Activated naive CD8-positive, alpha-beta T cell (primary cell): Measurements from ENCODE around the gene WIF1.
A peak's percentile ranks its signal among the peaks of the same experiment; 100 is the strongest.

Experiments
- H3K27ac Mint-ChIP-seq: one replicate; pipeline ENCODE4 v1.8.0; 2021; ENCODE audit warnings: mixed read lengths
- H3K27me3 Mint-ChIP-seq: one replicate; pipeline ENCODE4 v1.8.0; 2021; ENCODE audit warnings: mixed read lengths
- H3K36me3 Mint-ChIP-seq: one replicate; pipeline ENCODE4 v1.8.0; 2021; ENCODE audit warnings: mixed read lengths
- H3K4me1 Mint-ChIP-seq: one replicate; pipeline ENCODE4 v1.8.0; 2021; ENCODE audit warnings: low read depth, mixed read lengths
- H3K4me3 Mint-ChIP-seq: one replicate; pipeline ENCODE4 v1.8.0; 2021; ENCODE audit warnings: mild to moderate bottlenecking, mixed read lengths
- H3K9me3 Mint-ChIP-seq: one replicate; pipeline ENCODE4 v1.8.0; 2021; ENCODE audit warnings: low read depth, mixed read lengths

Gene WIF1

GRCh38 chr12:65140738-65141137, 19.6 kb upstream of the WIF1 start:
- Mint-ChIP-seq H3K36me3 (no peaks in the 10 kb centered on the region), H3K4me1 (no peaks in the 10 kb centered on the region), H3K4me3 (no peak overlapping the region), H3K9me3 (peaks cover 8% of the 10 kb centered on the region), H3K27me3 (peaks cover 11% of the 10 kb centered on the region), H3K27ac (no peak overlapping the region)

GRCh38 chr12:65139389-65139788, 18.3 kb upstream of the WIF1 start:
- Mint-ChIP-seq H3K27me3 (peaks cover 11% of the 10 kb centered on the region), H3K9me3 (peaks cover 8% of the 10 kb centered on the region), H3K4me1 (no peaks in the 10 kb centered on the region), H3K4me3 (no peak overlapping the region), H3K27ac (no peak overlapping the region), H3K36me3 (no peaks in the 10 kb centered on the region)

GRCh38 chr12:65133879-65134278, 12.8 kb upstream of the WIF1 start:
- no peak overlapping the region for H3K4me3 Mint-ChIP-seq
- H3K9me3 Mint-ChIP-seq = peaks cover 8% of the 10 kb centered on the region
- no peak overlapping the region for H3K27ac Mint-ChIP-seq
- H3K4me1 Mint-ChIP-seq = no peaks in the 10 kb centered on the region
- H3K36me3 Mint-ChIP-seq = no peaks in the 10 kb centered on the region
- H3K27me3 Mint-ChIP-seq = peaks cover 11% of the 10 kb centered on the region

GRCh38 chr12:65126482-65126881, 5.4 kb upstream of the WIF1 start:
- Mint-ChIP-seq H3K27me3 (peaks cover 14% of the 10 kb centered on the region), H3K4me3 (no peak overlapping the region), H3K36me3 (no peaks in the 10 kb centered on the region), H3K9me3 (no peaks in the 10 kb centered on the region), H3K27ac (no peak overlapping the region), H3K4me1 (peaks cover 5% of the 10 kb centered on the region)

- Mint-ChIP-seq H3K27me3 (peaks cover 14% of the 10 kb centered on the region), H3K4me1 (peaks cover 5% of the 10 kb centered on the region), H3K9me3 (no peaks in the 10 kb centered on the region), H3K4me3 (no peak overlapping the region), H3K27ac (no peak overlapping the region), H3K36me3 (no peaks in the 10 kb centered on the region)
These were observed 4.9 kb upstream of the WIF1 start for GRCh38 chr12:65125975-65126374.

GRCh38 chr12:65125247-65125646, 4.1 kb upstream of the WIF1 start:
- peaks cover 19% of the 10 kb centered on the region for H3K27me3 Mint-ChIP-seq
- no peaks in the 10 kb centered on the region for H3K9me3 Mint-ChIP-seq
- H3K36me3 Mint-ChIP-seq = no peaks in the 10 kb centered on the region
- H3K4me3 Mint-ChIP-seq = no peak overlapping the region
- H3K27ac Mint-ChIP-seq = no peak overlapping the region
- peaks cover 10% of the 10 kb centered on the region for H3K4me1 Mint-ChIP-seq

GRCh38 chr12:65123435-65124063, 2.4 kb upstream of the WIF1 start:
- Mint-ChIP-seq H3K9me3 (no peaks in the 10 kb centered on the region), H3K36me3 (no peaks in the 10 kb centered on the region), H3K27ac (no peak overlapping the region), H3K27me3 (peaks cover 19% of the 10 kb centered on the region), H3K4me1 (peaks cover 10% of the 10 kb centered on the region), H3K4me3 (no peak overlapping the region)

GRCh38 chr12:65122703-65123102, 1.6 kb upstream of the WIF1 start:
- Mint-ChIP-seq H3K4me3 (no peak overlapping the region), H3K27me3 (peaks cover 22% of the 10 kb centered on the region), H3K27ac (no peak overlapping the region), H3K36me3 (no peaks in the 10 kb centered on the region), H3K4me1 (peaks cover 10% of the 10 kb centered on the region), H3K9me3 (no peaks in the 10 kb centered on the region)

GRCh38 chr12:65121956-65122469, 908 bp upstream of the WIF1 start:
- peaks cover 24% of the 10 kb centered on the region for H3K27me3 Mint-ChIP-seq
- H3K4me3 Mint-ChIP-seq = peak overlapping the region; percentile 60
- peaks cover 10% of the 10 kb centered on the region for H3K4me1 Mint-ChIP-seq
- H3K27ac Mint-ChIP-seq = no peak overlapping the region
- H3K9me3 Mint-ChIP-seq = no peaks in the 10 kb centered on the region
- H3K36me3 Mint-ChIP-seq = no peaks in the 10 kb centered on the region

GRCh38 chr12:65119063-65119462, 2.0 kb downstream of the WIF1 start:
- Mint-ChIP-seq H3K9me3 (no peaks in the 10 kb centered on the region), H3K36me3 (no peaks in the 10 kb centered on the region), H3K27ac (no peak overlapping the region), H3K4me1 (peaks cover 10% of the 10 kb centered on the region), H3K27me3 (peaks cover 31% of the 10 kb centered on the region), H3K4me3 (no peak overlapping the region)

- no peak overlapping the region for H3K4me3 Mint-ChIP-seq
- H3K9me3 Mint-ChIP-seq = no peaks in the 10 kb centered on the region
- peaks cover 28% of the 10 kb centered on the region for H3K27me3 Mint-ChIP-seq
These were observed 7.5 kb downstream of the WIF1 start for GRCh38 chr12:65113621-65114035.

GRCh38 chr12:65106948-65107347, 14.2 kb downstream of the WIF1 start:
- Mint-ChIP-seq H3K4me1 (no peaks in the 10 kb centered on the region), H3K27me3 (peaks cover 6% of the 10 kb centered on the region), H3K9me3 (no peaks in the 10 kb centered on the region), H3K36me3 (no peaks in the 10 kb centered on the region), H3K4me3 (no peak overlapping the region), H3K27ac (no peak overlapping the region)

More at GRCh38 chr12:65113621-65114035, 7.5 kb downstream of the WIF1 start:
- Mint-ChIP-seq H3K36me3 (no peaks in the 10 kb centered on the region), H3K27ac (no peak overlapping the region), H3K4me1 (no peaks in the 10 kb centered on the region)

- Mint-ChIP-seq H3K9me3 (no peaks in the 10 kb centered on the region), H3K27ac (no peak overlapping the region), H3K36me3 (no peaks in the 10 kb centered on the region), H3K4me1 (no peaks in the 10 kb centered on the region), H3K4me3 (no peak overlapping the region), H3K27me3 (peaks cover 13% of the 10 kb centered on the region)
These were observed 21.0 kb downstream of the WIF1 start for GRCh38 chr12:65100140-65100539.

- Mint-ChIP-seq H3K27ac (no peak overlapping the region), H3K36me3 (no peaks in the 10 kb centered on the region), H3K9me3 (no peaks in the 10 kb centered on the region), H3K27me3 (peaks cover 16% of the 10 kb centered on the region), H3K4me3 (no peak overlapping the region), H3K4me1 (no peaks in the 10 kb centered on the region)
These were observed 21.9 kb downstream of the WIF1 start for GRCh38 chr12:65099182-65099581.

- Mint-ChIP-seq H3K27ac (no peak overlapping the region), H3K4me3 (no peak overlapping the region), H3K36me3 (no peaks in the 10 kb centered on the region), H3K4me1 (no peaks in the 10 kb centered on the region), H3K27me3 (peaks cover 16% of the 10 kb centered on the region), H3K9me3 (no peaks in the 10 kb centered on the region)
These were observed 22.7 kb downstream of the WIF1 start for GRCh38 chr12:65098364-65098763.

- Mint-ChIP-seq H3K36me3 (no peaks in the 10 kb centered on the region), H3K9me3 (no peaks in the 10 kb centered on the region), H3K4me3 (no peak overlapping the region), H3K27ac (no peak overlapping the region), H3K27me3 (peaks cover 18% of the 10 kb centered on the region), H3K4me1 (no peaks in the 10 kb centered on the region)
These were observed 26.4 kb downstream of the WIF1 start for GRCh38 chr12:65094722-65095121.
